ENCODE measurements around the gene RNF181.
"Not testable (repeated sequence)": the region's sequence is repeated elsewhere in the genome, so short reads cannot be mapped to it uniquely, and the experiment has no call there.

The RNF181 gene

DNA sequence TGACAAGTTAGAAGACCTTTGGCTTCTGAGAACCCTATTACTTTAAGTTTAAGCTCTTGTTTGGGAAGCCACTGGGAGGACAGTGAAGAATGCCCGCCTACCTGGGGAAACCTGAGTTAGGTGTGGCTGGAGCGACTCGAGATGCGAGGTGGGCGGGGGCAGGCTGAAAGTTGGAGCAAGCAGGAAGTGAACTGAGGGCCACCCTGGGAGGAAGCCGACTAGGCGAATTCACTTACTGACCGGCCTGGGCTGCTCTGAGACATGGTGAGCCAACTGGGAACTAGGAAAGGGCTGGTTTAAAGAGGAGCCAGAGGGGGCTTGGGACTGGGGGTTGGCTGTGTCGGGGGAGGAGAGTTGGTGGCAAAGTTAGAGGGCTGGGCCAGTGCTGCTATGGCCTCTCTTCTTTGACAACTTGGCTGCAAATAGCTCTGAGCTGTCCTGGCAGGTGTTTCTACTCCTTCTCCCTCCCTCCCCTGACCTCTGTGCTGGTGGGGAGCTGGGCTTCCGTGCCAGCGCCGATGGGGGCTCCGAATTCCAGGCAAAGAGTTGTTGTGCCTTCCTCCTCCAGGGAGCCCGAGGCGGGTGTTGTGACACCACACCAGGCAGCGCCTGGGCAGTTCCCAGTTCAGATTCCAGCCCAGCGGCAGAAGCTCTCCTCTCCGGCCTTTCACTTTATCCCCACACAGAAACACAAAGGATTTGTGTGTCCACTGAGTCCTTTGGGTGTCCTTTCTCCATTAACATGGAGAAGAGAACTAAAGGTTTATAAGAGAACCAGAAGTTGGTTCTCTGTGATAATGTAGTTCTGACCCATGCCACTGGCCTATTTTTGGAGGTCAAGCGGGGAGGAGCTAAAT, 17.9 kb upstream of the RNF181 start, which contains the start of gene VAMP8:
Gene VAMP8, plus strand, starts transcription at position 201 of the 857 bp plus-strand sequence. Its CDS starts 61 bp downstream, at position 262.
- peak; percentile 64 for DNase-seq (ENCODE audit: low spot score)

GRCh38 chr2:85578243-85579180, 17.0 kb upstream of the RNF181 start:
- no peak for DNase-seq (ENCODE audit: low spot score)

DNA sequence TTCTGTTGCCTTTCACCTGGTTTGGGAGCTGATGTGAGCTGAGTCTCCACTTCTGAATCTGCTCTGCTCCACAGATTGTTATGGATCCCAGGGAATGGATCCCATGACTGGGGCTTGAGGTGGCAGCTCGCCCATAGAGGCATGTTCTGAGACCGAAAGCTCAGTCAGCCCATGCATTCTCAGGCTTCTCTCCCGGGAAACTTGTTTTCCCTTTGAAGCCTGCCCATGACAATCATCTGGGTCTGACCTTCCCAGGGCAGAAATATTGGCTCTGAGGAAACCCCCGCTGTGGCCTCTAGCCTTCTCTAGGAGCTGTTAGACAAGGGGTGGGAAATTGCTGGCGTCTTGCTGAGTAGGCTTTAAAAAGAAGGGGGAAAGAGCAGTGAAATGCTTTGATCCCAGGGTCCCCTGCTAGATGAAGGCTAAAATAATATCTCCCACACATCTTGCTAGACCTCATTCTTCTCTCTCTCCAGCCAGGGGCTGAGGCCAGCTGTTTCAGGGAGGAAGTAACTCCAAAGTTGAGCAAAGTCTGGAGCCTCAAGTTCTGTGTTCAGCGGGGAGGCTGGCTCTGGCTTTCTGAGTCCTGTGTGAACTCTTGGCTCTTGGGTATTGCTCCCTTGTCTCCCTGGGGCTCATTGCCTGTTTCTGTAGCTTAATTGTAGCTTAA, 16.1 kb upstream of the RNF181 start:
- DNase-seq (ENCODE audit: low spot score): no peak

GRCh38 chr2:85580206-85580605, 15.3 kb upstream of the RNF181 start:
- no peak for DNase-seq (ENCODE audit: low spot score)

GRCh38 chr2:85582492-85582891, 13.1 kb upstream of the RNF181 start:
- no peak for DNase-seq (ENCODE audit: low spot score)

DNA sequence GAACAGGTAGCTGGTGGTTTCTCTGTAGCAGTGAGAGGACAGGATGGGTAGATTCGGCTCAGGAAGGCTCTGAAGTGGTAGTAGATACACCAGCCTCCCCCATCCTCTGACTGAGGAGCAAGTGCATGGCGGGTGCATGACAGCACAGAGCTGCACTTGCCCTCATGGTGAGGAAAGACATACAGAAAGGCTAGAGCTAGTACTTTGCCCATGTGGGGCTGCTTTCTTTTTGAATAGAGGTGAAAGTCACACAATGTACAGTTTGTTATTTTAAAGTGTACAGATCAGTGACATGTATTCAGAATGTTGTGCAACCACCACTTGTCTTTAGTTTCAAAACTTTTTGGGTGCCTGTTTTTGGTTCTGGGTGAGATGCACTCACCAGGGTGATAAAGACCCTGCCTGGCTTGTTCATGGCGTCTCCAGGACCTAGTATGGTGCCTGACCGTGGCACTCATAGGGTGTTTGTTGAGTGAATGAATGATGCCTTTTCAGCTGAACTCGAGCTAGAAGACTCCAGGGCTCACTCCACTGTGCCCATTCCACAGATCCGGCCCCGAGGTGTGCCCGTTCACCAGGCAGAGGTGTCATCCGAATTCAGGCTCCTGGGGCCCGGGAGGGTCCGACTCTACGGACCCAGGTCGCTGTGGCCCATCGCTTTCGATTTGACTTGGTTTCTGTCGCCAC, 11.7 kb upstream of the RNF181 start:
- peak; percentile 37 for DNase-seq (ENCODE audit: low spot score)

- DNase-seq (ENCODE audit: low spot score): no peak
Observed at GRCh38 chr2:85584354-85584856, 11.1 kb upstream of the RNF181 start, which contains the start of gene VAMP5. Gene VAMP5, plus strand, starts transcription at chr2:85584431. Its CDS starts 60 bp downstream, at chr2:85584491.

GRCh38 chr2:85584857-85585780, 10.4 kb upstream of the RNF181 start:
- DNase-seq (ENCODE audit: low spot score): no peak

GRCh38 chr2:85585781-85586105, 9.8 kb upstream of the RNF181 start:
- no peak for DNase-seq (ENCODE audit: low spot score)

GRCh38 chr2:85588236-85588635, 7.3 kb upstream of the RNF181 start:
- DNase-seq (ENCODE audit: low spot score): no peak

DNA sequence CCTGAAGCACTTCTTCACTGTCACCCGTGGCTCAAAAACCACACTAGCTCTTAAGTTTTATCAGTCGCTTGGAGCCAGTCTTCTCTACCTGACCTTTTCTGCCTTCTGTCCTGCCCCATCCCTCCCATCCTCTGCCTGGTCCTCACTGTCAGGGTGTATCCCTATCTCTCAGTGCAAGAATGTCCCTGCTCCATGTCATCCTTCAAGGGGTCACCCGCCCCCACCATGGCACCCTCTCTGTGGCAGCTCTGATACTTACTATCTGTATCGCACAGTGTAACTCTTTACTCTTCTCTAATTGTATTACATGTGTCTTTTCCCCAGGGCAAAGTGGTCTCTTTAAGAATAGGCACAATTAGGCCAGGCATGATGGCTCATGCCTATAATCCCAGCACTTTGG, 6.9 kb upstream of the RNF181 start:
- DNase-seq (ENCODE audit: low spot score): no peak

DNA sequence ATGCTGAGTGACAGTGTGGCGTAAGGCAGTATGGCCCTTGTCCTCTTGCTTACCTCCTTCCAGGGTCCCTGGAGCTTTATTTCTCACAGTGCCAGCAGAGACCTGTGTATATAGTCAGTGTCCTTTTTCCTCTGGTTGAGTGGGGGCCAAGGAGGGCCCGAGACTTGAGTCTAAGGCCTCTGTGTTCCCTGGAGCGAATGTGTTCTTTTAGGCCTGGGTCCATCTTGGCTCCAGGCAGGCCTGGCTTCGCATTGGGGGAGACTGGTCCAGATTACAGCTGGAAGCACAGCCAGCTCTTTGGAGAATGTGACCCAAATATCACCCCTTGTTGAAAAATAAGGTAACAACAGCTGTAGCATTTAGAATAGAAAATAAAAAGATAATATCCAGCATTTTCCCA, 6.4 kb upstream of the RNF181 start:
- DNase-seq (ENCODE audit: low spot score): no peak

DNA sequence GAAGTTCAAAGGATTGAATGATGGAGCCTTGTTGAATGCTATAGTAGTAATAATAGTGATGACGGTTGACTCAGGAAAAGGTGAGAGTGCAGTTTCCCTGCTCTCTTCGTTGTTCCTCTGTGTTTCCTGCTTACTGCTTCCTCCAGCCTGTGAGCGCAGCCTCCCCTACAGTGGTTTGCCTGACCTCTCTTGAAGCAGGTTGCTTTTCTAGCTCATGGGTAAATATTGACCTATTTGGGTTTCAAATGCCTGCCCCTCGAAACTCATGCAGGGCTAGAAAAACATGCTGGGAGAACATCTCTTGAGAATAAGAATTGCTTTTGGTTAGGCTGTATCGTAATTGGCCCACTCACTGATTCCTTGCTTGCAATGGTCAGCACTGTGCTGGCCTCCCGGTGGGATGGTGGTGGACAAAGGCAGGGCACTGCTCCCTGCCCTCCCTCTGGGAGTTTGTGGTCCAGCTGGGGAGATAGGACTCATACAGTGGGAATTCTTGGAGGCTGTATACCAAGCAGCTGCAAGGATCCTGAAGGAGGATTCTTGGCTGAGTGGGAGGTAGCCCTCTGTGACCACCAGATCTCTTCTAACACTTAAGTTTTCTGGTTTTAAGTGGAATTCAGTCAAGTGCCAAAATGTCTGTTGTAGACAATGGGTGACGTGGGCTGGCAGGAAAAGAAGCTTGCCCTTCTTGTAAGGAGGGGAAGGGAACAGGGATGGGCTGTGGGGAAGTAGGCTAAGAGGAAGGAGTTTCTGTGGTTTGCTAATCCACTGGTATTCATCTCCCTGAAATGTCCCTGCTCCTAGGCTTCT, 5.4 kb upstream of the RNF181 start:
- no peak for DNase-seq (ENCODE audit: low spot score)

DNA sequence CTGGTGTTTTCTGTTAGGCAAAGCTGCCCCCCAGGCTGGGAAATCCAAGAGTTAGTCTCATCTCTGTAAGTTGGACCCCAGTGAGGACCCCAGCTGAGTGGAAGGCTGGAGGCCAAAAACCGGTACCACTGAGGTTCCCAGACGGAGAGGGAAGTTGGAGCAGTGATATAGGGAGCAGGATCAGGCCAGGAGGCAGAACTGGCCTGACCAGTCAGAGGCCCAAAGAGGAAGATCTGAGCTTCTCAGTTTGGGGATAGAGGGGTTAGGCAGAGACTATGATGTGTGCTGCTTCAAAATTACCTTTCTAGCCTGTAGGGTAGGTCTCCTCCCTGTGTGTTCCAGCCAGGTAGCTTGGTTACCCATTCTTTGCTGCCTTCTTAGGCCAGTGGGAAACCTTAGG, 4.6 kb upstream of the RNF181 start:
- DNase-seq (ENCODE audit: low spot score): no peak

- DNase-seq (ENCODE audit: low spot score): no peak
Observed at GRCh38 chr2:85591563-85591962, 4.0 kb upstream of the RNF181 start.

GRCh38 chr2:85592299-85592698, 3.2 kb upstream of the RNF181 start:
- DNase-seq (ENCODE audit: low spot score): not testable (repeated sequence)

GRCh38 chr2:85593023-85593422, 2.5 kb upstream of the RNF181 start:
- DNase-seq (ENCODE audit: low spot score): no peak

GRCh38 chr2:85594715-85595300, 737 bp upstream of the RNF181 start:
- DNase-seq (ENCODE audit: low spot score): no peak

GRCh38 chr2:85596026-85596333, 435 bp downstream of the RNF181 start:
- DNase-seq (ENCODE audit: low spot score): no peak
